GM18907 (cell line): ENCODE data around the gene COL9A3.

Experiments used
- ATAC-seq: cut with Tn5 transposase; IDR thresholded peaks from one replicate; pipeline ENCODE4 v1.9.1; 2021; ENCODE audit warnings: mild to moderate bottlenecking, moderate library complexity; ENCODE audit not compliant: unreplicated experiment

Gene COL9A3

DNA sequence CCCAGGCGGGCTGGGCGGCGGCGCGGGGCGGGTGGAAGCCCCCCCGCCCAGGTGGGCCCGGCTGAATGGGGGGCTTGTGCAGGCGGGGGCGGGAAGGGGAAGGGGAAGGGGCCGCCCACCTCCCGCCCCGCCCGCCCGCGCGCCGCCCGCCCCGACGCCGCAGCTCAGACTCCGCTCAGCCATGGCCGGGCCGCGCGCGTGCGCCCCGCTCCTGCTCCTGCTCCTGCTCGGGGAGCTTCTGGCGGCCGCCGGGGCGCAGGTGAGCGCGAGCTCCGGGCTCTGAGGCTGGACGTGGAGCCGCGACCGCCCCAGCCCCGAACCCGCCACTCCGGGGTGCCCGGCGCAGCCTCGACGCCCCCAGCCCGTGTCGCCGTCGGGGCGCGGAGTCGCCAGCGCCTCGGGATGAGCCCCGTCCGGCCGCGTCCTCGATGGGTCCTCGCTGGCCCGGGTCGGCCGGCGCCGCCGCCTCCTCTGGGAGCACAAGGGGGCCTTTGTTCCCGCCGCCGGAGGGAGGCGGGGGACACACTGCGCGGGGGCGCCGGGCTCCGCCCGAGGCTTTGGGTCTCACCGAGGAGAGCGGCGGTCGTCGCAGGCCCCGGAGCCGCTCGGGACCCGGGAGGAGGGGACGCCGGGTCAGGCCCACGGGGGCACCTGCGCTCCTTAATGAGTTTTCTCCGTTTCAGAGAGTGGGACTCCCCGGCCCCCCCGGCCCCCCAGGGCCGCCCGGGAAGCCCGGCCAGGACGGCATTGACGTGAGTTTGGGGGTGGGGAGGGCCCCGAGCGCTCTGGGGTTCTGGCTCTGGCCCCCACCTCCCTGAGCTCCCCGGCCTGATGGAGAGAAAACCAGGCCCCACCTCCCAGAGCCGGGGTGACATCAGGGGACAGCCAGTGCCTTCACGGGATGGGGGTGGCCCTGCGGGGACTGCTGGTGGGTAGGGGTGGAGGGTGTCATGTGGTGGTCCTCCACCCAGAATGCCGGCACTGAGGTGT is at the start of gene COL9A3:
COL9A3 (plus strand) TSS at position 167 of the 990 bp plus-strand sequence; CDS start at position 182, 15 bp downstream.
- ATAC-seq, result no peak

DNA sequence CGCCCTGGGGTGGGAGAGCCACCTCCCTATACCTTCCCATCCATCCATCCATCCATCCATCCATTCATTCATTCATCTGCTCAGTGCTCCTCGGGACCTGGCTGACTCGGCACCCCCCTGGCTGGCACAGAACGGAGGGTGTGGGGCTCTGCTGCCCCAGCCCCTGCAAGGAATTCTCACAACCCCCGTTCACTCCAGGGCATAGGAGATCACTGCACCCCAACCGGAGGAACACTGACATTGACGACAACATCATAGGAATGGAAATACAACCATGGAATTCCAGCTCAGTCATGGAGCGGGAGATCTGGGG is 48.7 kb upstream of the COL9A3 start:
- ATAC-seq, result no peak

DNA sequence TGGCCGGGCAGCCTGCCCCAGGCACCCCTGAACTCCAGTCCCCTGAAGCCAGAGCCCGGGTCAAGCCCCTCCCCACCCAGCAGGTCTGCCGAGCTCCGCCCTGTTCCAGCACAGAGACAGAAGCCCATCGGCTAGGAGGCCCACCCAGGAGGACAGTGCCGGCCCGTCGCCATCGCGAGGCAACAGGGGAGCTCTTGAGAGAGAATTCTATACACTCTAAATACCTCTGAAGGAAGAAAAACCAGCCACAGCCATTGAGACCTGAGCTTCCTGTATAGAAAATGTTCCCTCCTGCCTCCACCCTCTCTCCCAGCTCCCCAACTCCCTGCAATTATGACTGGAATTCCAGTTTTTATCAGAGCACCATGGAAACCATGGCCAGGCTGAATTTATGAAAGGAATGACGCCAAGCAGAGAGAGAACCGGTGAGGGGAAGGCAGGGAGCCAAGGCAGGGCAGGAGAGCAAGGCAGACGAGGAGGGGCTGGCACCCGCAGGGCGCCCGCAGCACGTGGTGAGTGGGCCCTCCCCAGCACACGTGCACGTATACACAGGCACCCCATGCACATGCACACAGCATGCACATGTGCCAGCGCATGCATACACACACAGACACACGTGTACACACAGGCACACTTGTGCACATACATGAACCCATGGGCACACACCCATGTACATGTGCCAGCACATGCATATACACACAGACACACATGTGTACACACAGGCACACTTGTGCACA is 48.1 kb upstream of the COL9A3 start:
- no peak for ATAC-seq

DNA sequence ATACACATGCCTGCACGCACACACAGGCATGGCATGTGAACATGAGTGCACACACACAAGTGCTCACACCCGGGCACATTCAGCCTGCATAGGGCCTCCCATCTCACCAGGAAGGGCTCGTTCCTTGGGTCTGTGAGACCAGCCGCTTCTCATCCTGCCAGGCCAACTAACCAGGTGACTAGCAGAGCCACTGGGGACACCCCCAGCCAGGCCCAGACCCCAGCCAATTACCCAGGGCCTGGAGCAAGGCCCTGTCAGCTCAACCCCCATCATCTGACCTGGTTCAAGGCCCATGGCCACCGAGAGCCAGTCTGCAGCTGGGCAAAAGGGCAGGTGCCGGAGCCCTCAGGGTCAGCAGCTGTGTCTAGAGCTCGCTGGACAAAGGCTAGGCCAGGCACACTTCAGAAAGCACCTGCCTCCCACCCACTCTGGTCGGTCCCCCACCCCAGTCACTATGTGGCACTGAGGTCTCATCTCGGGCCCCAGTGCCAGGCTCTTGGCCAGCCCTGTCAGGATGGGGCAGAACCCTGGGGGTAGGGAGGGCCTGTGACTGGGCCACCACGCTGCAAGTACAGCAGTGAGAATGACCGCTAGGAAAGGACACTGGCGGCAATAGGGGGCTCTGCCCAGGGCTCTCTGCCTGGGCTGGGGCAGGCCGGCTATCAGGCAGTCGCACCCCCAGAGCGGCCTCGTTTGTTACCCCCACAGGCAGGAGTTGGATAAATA is 47.3 kb upstream of the COL9A3 start:
- ATAC-seq, result no peak

DNA sequence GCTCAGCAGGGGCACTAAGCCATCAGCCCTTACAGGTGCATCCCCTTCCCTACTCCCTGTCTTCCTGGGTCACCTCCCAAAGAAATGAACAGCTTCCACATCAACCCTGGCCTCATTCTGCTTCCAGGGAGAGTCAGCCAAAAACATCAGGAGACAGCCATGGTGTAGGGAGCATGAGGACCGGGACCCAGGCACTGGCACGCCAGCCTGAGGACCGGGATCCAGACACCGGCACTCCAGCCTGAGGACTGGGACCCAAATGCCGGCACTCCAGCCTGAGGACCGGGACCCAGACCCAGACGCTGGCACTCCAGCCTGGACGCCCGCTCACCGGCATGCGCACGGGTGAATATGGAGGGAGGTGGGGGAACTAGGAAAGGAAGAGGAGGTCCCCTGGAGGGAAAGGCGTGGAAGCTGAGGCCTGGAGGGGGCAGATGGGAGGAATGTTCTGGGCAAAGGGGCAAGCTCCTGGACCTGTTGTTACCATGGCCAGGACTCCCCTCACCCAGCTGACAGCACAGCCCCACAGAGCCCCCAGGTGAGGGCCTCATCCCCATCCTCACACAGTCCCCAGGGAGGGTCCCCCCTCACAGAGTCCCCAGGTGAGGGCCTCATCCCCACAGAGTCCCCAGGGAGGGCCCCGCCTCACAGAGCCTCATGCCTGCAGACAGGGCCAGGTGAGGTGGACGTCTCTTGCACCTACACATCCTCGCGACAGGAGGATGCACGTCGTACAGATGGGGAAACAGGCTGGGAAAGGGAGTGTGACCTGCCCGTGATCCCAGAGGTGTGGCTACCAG is 46.5 kb upstream of the COL9A3 start:
- ATAC-seq, result no peak

DNA sequence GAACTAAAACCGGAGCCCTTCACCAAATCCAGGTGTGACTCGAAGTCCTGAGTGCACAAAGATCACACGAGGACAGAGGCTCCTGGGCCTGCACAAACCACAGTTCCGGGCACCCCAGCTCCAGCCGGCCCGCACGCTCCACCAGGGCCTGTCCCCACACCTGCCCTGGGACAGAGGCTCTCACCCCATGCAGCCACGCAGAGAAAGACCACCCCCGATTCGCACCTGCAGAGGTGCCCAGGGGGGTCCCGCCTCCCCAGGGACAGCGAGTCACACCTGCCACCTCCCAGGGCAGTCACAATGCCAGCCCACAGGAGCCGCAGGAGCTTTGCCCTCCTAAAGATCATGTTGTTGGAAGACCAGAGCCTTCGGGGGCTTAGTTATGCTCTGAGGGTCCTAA is 45.9 kb upstream of the COL9A3 start:
- no peak for ATAC-seq

DNA sequence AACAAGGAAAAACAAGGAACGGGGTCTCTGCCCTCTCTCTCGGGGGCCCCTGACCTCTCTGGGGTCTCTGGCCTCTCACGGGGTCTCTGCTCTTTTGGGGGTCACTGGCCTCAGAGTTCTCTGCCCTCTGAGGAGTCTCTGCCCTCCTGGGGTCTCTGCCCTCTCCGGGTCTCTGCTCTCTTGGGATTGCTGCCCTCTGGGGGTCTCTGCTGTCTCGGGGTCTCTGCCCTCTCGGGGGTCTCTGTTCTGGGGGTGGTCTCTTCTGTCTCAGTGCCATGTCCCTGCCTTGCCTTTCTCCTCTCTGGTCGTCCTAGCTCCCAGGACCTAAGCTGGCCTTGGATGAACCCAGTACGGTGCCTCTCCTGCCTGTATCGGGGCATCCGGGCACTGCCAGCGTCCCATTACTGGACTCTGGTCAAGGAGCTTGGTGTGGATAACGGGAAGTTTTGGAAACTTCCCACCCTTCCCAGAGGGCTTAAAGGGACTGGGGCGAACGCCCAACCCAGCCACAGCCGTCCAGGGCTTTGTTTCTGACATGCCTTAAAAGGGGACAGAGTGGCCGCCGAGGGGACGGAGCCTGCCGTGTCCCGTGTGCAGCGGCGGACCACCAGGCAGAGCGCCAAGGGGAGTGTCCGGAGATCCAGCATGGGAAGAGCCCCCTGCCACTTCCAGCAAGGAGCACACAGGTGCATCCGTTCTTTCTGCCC is 45.3 kb upstream of the COL9A3 start:
- no peak for ATAC-seq

DNA sequence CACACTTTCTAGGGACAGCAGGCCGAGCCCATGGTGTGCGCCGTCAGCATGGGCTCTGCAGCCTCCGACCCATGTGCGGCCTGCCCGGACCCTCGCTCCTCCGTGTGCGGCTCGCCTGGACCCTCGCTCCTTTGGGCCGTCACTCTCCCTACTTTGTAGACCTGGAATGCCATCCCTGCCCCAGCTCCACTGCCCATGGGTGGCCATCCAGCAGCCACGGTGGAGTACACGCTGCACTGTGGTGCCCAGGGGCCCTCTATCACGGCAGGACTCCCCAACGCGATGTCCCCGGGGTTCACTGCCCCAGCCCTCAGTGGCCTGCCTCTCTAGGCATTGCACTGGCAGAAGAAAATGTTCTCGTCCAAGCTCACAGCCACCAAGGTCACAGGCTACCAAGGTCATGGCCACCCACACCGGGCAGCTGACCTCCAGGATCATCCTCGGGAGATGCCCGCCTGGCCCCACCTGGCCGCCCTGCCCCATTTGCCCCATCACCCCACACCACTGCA is 44.7 kb upstream of the COL9A3 start:
- ATAC-seq, result no peak

DNA sequence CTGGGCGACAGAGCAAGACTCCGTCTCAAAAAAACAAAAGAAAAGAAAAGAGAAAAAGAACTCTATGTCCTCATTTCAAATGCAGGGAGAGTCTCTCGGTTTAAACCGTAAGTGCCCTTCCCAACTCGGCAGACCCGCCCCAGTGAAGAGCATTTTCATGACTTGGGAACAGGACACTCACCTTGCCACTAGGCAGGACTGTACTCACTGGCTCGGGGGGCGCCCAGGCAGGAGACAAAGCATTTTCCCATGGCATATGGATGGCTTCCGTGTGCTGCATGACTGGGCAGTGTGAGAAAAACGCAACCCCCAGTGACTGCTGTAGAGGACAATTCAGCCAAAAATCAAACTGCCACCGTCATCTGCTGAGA is 44.2 kb upstream of the COL9A3 start:
- no peak for ATAC-seq

DNA sequence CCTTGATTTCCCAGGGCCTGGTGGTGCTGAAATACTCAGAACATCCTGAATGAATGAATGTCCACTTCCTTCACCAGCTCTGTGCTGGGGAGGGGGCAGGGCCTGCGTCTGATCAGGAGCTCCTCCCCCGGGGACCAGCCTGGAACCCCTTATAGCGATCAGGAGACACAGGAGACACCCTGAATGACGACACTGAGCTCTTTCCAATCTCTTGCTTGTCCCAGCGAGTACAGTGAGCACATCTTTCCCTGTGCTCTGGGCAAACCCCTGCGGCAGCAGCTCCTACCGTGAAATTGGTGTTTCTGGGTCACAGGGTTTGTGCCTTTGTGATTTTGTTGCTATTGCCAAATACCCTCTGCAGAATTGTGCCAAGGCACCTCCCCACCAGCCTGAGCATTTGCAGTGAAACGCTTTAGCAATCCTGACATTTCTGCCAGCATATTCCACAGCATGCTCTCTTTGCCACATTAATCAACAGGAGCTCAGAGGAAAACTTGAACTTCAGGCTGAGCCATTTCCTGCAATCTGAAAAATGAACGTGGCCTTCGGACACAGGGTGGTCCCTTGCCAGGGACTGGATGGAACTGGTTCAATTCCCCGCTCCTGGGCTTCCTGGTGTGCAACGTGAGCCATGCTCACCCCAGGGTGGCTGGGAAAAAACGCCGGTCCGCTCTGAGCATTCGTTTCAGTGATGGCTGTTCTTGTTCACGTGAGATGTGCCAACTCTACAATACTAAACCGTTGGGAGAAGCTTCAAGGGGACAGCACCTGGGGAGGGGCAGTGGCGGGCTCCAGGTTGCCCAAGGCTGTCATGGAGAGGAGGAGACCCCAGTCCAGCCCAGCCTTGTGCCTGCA is 43.6 kb upstream of the COL9A3 start:
- ATAC-seq, result no peak

DNA sequence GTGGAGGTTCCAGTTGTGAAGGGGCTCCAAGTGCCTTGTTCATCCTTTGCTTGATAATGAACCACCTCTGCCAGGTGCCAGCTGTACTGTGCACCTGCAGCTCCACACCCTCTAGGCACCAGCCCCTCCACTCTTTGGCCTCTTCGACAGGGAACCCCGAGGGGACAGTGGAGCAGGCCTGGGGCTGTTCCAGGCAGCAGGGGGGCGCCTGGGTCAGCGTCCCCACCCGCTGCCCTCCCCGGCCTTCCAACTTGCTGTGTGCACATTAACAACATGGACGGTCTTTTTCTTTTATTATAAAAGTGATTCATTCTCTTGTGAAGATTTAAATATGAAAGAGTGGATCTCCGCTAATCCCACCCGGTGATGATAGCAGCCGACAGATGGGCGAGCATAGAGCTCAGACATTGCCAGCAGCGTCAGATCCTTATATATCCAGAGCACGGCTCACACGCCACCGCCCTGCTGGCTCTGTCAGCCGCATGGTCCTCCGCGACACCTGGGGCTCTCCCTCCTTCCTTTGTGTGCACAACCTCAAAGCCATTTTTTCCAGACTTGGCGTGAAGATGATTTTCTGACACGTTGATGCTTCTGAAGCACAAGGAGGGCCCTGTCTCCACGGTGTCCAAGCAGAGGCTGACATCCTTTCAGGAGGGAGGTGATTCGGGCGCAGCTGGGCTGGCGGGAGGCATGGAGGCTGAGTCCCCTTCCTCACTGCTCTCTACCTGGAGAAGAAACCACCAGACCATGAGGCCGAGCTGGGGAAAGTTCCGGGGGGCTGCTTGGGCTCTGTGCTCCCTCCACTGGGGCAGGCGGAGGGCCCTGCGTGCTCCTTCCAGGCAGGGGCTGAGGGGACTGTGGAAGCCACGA is 42.8 kb upstream of the COL9A3 start:
- ATAC-seq, result no peak

DNA sequence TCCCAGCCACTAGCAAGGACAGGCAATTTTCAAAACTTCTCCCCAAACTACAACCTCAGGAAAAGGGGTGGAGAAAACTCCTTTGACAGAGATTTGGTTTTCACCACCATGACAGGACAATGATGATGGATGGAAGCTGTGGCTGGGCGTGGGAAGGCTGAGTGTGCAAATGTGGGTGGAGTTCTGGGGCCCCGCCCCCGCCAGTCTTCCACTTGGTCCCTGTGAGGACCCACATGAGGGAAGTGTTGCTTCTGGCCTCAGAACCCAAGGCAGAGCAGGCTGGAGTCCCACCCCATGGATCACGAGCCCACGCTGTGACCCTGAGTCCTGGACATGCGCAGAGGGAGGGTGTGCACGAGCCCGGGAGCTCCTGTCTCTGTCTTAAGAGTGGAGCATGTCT is 42.1 kb upstream of the COL9A3 start:
- no peak for ATAC-seq

DNA sequence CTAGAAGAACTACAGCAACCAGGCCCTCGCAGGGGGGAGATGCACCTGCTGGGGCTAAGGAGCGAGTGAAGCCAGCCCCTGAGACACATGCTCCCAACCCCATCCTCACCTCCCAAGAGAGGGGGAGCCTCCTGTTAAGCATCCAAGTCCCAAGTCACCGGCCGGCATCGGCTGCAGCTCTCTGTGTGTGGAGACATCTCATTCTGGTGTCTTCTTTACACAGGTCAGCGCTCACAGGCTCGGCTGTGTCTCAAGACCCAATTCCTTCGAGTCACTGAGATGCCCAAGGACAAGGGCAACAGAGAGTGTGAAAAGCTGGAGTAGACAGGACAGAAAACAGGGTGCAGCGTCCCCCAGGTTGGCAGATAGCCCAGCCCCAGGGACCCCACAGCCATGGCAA is 41.6 kb upstream of the COL9A3 start:
- no peak for ATAC-seq

DNA sequence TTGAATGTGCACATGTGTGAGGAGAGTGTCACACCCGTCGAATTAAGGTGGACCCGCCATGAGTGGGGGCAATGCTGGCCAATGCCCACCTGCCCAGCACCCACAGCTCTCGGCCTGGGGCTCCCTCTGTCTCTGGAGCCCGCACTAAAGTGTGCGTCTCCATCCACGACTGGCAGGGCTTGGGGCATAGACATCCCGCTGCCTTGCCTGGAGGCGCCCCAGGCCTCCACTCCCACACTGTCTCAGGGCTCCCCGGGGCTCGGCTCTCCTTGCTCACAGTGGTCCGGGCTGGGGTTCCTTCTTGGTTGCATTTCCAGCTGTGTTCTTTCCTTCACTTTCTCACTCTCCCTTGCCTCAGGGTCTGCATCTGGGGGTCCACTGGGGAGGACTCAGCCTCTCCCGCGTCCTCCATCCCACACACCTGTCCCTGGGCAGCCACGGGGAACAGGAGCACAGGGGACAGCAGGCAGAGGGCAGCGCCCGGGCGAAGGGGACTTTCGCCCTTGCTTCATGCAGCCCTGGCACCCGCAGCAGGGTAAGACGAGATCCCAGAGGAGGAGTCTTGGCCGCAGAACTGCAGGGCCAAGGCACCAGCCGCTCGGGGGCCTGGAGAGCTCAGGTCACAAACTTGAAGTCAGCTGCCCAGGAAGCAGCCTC is 40.7 kb upstream of the COL9A3 start:
- no peak for ATAC-seq

DNA sequence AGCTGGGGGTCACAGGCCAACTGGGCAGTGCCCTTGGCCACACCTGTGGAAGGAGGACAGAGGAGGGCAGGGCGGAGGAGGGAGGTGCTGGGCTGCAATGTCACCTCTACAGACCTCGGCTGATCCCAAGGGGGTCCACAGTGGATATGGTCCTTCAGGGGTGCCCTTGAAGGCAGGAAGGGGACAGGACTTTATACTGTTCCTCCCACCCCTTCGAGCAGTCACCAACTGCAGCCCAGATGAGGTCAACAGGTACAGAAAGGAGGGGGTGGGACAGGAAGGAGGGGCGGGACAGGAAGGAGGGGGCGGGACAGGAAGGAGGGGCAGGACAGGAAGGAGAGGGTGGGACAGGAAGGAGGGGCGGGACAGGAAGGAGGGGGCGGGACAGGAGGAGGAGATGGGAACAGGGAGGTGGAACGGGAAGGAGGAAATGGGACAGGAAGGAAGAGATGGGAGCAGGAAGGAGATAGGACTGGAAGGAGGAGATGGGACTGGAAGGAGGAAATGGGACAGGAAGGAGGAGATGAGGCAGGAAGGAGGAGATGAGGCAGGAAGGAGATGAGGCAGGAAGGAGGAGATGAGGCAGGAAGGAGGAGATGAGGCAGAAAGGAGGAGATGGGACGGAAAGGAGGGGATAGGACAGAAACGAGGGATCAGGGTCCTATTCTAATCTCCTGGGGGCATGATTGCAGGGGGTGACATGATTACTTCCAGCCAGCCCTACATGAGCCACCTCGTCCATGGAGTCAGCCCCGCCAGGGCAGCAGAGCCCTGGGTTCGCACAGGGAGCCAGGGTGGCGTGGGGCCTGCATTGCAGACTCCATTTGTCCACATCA is 39.9 kb upstream of the COL9A3 start:
- ATAC-seq, result peak; percentile 41

DNA sequence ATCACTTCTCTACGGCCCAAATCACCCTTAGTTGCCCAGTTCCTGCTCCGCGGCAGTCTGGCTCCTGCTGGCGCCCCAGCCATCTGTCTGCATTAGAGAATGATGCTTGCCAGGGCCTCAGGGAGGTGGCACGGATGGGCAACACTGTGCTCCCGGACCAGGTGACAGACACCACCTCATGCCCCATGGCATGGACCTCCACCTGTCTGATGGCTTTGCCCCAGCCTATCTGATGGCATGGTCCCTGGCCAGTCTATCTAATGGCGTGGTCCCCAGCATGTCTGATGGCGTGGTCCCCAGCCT is 39.4 kb upstream of the COL9A3 start:
- no peak for ATAC-seq

DNA sequence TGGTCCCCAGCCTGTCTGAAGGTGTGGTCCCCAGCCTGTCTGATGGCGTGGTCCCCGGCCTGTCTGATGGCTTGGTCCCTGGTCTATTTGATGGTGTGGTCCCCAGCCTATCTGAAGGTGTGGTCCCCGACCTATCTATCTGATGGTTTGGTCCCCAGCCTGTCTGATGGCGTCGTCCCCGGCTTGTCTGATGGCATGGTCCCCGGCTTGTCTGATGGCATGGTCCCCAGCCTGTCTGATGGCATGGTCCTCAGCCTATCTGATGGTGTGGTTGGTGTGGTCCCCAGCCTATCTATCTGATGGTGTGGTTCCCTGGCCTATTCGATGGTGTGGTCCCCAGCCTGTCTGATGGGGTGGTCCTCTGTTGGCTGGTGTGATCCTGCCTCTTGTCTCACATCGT is 38.8 kb upstream of the COL9A3 start:
- ATAC-seq, result no peak
